GM19043 (cell line): ENCODE data around the gene STK25.
"Not testable (repeated sequence)": the region's sequence is repeated elsewhere in the genome, so short reads cannot be mapped to it uniquely, and the experiment has no call there.

Experiments used
- ATAC-seq: cut with Tn5 transposase; IDR thresholded peaks from one replicate; pipeline ENCODE4 v1.9.1; 2021; ENCODE audit warnings: low read depth; ENCODE audit not compliant: unreplicated experiment

STK25 gene

DNA sequence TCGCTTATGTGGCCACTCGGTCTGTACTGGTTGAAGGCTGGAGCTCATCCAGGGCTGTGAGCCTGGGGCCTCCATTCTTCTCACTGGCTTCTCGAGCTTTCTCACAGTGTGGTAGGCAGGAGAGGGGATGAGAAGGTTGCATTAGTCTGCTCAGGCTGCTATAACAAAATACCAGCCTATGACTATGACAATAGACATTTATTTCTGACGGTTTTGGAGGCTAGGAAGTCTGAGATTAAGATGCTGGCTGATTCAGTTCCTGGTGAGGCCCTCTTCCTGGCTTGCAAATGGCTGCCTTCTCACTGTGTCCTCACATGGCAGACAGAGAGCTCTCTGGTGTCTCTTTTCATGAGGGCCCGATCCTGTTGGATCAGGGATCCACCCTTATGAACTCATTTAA lies 6.2 kb upstream of the STK25 start:
- no peak for ATAC-seq

GRCh38 chr2:241511091-241511741 lies 2.8 kb upstream of the STK25 start:
- no peak for ATAC-seq

DNA sequence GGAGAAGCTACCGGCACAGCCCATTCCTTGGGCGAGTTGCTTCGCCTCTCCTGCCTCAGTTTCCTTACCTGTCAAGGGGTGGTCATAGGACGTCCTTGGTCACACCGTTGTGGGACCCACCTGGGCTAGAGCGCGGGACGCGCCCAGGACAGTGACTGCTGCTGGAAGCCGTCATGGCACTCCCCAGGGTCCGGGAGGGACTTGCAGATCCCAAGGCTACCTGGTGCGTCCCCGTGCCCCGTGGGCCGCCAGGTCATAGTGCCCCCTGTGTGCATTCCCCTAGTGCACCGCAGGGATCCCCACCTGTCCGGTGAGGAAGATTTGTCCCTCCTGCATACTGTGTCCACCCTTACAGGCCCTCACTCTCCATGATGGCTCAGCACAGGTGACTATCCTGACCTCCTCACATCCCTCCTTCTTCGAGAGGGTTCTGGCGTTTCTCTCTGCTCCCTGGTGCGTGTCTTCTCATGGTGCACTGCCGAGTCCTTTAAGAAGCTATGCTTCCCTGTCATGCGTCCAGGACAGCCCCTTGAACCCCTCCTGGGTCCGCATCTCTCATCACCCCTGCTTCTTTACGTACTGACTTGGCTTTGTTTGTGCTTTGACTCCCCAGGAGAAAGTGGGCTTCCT lies 886 bp upstream of the STK25 start:
- ATAC-seq, result no peak

DNA sequence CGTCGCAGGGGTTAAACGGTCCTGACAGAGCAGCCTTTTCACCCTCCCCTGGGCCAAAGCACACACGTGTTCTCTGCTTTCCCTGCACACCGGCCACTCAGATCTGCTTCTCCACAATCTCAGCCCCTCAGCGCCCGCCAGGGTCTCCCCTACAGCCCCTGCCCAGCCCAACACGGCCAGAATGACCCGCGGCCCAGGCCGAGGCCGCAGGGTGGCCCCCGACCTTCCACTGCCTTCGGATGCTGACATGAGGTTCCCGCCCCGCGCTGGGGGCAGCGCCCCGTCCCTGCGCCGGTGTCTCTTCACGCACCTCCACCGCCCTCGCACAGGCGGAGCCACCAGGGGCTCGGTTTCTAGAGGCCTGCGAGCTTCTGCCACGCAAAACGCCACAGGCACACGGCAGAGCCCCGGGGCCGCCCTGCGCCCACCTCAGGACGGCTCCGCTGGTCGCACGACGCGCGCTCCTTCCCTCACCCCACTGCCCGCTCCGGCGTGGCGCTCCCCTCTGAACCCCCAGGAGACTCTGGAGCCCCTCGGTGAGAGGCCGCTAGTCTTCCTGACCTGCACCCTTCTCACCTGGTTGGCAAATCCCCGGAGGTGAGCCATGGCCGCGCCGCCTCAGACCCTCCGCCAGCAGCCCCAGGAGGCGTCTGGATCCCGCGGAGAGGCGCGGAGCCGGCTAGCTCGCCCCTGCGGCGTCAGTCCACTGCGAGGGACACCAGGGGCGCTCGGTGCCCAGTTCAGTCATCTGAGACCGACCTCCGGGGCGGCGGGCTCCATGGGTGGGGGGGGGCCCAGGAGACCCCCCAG lies 749 bp downstream of the STK25 start:
- peak; percentile 22 for ATAC-seq

GRCh38 chr2:241506793-241507429 lies 1.5 kb downstream of the STK25 start:
- no peak for ATAC-seq

DNA sequence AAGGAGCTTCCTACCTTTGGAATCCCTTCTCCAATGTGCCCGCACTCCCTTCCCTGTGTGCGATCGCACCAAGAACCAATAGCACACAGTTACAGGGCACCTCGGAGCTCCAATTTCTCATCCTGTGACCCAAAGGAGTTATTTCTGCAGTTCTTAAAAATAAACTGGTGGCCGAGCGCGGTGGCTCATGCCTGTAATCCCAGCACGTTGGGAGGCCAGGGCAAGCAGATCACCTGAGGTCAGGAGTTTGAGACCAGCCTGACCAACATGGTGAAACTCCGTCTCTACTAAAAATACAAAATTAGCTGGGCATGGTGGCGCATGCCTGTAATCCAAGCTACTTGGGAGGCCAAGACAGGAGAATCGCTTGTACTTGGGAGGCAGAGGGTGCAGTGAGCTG lies 2.1 kb downstream of the STK25 start:
- not testable (repeated sequence) for ATAC-seq

DNA sequence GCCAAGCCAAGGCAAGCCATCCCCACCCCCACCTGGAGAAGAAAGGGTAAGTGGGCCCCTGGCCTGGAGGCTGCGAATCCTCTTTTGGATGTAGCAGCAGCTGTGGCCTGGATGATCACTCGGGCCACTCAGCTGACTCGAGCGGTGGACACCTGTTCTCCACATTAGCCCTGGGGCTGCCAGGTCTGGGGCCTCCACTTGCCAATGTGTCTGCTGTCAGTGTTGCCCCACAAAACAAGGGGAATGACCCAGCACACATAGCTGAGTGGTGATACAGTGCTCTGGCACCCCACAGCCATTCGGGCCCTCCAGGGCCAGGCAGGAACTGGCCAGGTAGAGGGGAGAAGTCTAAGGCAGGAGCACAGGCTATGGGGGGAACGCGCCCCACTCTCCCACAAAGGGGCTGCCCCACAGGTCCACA lies 2.6 kb downstream of the STK25 start:
- ATAC-seq, result no peak

DNA sequence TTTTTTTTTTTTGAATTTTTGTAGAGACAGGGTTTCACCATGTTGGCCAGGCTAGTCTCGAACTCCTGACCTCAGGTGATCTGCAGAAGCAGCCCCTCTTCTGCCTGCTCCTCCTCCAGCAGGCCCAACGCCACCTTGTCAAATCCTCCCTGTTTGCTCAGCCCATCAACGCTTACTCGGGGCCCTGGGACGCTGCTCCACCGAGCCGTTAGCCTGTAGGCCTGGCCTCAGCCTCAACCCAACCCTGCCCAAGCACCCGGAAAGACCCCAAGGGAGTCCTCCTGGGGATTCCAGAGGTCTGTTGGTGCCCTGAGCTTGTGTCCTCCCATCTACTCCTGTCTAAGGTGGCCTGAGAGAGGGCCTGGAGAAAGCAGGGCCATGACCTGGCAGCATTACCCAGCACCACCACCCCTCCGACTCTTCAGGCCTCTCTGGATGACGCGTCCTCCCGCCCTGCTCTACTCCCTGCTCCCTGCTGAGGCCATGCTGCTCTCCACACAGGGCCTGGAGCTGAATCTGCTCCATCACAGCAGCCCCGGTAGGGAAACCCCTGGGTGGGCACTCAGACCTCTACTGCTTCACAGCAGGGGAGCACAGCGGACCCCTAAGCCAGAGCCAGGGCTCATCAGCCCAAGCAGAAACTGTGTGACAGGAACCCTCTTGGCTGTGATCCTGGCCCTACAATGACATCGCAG lies 3.2 kb downstream of the STK25 start:
- no peak for ATAC-seq

DNA sequence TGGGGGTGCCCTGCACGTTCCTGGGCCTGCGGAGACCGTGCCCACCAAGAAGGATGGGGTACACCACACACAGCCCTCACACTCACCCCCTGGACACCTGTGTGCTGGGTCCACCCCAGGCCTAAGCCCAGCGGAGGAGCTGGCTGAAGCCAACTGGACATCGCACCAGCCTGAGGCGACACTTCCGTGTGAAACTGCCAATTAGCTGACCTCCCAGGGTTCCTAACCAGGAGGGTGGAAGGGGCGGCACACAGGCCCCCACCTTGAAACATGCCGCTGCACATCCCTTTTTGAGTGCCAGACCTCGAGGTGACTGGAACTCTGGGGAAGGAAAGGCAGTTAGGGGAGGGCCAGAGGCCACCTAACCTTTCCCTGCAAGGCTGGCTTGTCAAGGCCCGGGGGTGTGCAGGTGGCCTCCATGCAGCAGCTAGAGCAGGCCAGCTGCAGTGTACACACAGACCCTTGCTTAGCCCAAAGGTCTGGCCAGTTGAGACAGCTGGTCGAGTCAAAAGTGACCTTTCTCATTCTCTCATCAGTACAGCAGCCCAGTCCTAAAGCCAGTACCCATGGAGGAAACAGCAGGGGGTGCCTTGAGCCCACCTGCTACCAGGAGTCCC lies 4.5 kb downstream of the STK25 start:
- no peak for ATAC-seq

DNA sequence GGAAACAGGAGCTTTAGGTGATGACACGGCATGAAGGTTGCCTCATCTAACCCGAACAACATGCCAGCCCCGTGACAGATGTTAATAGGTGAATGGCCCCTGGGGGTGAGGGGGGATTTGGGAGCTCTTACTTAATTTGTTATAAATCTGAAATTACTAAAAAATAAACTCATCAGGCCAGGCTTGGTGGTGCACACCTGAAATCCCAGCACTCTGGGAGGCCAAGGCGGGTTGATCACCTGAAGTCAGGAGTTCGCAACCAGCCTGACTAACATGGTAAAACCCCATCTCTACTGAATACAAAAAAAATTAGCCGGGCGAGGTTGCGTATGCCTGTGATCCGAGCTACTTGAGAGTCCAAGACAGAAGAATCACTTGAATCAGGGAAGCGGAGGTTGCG lies 6.1 kb downstream of the STK25 start:
- ATAC-seq, result no peak

DNA sequence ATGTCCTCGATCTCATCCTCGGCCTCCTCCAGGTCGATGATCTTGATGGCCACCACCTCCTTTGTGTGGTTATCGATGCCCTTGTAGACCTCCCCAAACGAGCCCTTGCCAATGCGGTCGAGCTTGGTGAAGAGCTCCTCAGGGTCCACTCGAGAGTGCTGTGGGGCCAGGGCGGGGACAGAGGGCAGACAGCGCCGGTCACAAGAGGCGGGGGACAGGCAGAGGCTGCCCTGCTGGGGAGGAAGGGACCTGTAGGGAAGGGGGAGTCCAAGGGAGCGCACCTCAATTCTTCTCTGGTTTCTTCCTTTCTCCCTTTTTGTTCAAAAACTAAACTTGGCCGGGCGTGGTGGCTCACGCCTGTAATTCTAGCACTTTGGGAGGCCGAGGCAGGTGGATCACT lies 6.8 kb downstream of the STK25 start:
- no peak for ATAC-seq

DNA sequence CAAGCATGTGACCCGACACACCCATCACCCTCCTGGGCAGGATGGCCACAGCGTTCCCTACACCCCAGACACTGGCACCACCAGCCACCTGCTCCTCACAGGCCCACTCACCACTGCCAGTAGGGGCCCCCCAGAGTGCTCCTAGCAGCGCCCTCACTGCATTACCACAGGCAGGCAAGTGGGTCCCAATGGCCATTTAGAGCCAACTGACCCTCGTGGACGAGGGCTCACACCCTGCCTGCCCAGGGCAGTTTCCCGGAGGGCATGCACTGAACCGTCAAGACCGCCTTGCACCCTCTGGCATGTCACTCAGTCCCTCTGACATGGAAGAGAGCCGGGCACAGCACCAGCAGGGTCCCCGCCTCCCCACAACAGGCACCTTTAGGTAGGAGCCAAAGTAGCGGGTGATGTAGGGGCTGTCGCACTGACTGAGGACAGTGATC lies 7.3 kb downstream of the STK25 start:
- no peak for ATAC-seq

- ATAC-seq, result no peak
Measured at GRCh38 chr2:241500431-241500975, 7.9 kb downstream of the STK25 start.

DNA sequence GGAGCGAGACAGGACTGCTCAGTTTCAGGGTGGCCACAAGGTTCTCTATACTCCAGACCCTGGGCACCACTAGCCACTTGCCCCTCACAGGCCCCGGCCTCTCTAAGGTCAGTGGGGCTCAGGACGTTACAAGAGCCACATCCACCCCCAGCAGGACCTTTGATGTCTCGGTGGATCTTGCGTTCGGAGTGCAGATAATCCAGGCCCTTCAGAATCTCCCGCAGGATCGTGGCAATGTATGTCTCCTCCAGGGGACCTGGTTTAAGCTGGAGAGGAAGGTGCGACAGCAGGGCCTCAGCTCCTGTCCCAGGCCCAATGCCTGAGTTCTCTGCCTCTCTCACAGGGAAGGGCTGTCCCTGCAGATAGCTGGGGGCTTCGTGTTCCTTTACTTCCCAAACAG lies 8.4 kb downstream of the STK25 start:
- no peak for ATAC-seq

DNA sequence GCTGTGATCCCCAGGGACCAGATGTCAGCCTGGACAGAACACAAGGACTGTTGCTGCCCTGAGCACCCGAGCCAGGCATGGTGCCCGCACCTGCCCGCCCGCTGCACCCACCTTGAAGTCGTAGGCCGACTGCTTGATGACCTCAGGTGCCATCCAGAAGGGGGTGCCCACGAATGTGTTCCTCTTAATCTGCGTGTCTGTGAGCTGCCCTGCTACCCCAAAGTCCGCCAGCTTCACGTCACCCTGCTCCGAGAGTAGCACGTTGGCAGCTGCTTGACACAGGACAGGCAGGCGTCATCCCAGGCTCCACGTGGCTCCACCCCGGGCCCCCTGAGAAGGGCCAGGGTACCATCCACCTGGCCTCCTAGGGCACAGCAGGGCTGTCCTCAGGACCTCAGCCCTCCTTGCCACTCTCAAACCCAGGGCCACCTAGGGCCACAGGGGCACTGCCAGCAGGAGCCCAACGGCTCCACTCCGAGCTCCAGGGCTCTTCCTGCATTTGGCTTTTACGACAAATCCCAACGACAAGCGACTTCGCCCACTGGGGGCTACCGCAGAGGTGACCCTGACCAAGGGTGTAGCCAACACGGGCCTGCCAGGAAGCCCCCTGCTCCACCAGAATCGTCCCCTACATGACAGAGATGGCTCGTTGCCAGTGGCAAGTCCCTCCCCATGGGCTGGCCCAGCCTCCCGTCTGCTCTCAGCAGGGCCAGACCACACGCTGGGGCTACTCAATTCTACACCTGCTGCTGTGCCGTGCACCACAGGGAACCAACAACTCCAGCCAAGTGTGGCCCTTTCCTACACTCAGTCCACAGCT lies 9.0 kb downstream of the STK25 start:
- no peak for ATAC-seq

DNA sequence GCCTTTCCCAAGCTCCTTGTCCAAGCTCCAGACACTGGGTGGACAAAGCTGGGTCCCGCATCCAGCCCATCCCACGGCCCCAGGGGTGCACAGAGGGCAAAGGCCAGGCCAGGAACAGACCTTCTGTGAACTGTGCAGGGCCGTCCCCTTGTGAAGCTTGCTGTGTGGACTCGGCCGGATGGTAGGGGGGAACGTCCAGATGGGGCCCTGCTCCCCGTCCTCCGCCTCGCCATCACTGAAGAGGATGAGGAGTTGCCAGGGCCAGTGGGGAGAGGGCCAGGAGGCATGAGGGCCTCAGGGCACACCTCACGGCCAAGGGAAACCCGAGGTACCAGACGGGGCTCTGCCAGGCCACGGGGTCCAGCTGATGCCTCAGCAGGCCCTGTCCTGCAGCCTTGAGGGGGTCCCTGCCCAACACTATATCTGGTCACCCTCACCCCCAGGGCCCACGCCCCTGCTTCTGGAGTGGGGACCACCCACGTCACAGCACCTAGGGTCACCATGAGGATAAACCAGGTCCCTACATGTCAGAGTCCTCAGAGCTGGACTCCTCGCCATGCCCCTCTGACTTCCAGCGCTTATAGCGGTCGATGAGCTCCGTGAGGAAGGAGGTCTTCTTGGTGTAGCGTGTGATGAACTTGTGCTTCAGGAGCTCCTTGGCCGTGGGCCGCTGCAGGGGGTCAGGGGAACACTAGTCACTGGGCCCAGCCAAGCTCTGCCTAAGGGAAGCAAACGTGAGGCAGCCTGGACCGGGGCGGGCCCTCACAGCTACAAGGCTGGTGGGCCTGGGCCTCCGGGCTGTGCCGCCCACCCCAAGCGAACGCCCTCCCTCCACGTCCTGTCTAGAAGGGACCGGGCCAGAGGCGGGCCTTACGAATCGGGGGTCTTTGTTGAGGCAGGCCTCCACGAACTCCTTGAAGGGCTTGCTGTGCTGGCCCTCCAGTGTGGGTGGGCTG lies 10.0 kb downstream of the STK25 start:
- no peak for ATAC-seq

DNA sequence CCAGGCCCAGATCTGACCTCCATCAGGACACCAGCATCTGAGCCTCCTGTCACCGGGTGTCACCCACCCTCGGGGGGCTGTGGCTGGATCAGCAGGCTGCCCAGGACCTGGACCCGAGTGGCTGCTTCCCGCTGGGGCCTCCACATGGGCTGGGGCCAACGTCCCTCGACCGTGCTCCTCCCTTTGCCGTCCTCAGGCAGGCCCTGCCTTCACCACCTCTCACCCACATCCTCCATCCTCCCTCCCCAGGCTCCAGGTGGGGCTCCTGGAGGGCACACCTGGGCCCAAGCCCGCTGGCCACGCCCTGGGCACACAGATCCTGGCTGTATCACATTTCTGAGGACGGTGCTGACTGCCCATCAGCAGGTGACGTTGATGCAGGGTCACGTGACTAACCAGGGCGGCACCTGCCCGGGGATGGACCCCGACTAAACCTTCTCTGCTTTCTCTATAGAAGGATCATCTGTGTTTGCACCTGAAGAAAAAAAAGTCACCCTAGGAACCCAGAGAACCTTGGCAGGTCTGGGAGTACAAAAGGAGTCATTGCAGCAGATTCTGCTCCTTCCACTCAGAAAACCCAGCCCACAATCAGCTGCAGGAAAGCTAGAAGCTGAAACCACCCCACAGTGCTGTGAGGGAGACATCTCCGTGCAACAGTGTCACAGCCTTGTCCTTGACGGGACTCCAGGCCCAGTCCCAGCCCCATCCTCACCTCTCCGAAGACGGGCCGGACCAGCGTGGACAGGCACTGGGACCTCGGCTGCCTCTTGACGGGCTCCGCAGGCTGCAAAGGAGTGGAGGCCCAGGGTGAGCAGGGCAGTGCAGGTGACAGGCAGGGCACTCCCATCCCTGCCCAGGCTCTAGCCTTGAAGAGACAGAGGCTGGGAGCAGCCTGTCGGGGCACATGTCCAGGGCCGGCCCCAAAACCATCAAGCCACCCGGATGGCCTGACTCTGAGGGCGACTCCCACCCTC lies 11.2 kb downstream of the STK25 start:
- no peak for ATAC-seq
